ENCODE measurements around the gene CEP78.
A peak's percentile ranks its signal among the peaks of the same experiment; 100 is the strongest.

Gene CEP78

GRCh38 chr9:78286946-78287388 lies 51.1 kb downstream of the CEP78 start:
- no peaks in the 10 kb centered on the region for H3K4me1 ChIP-seq (ENCODE audit: insufficient read depth, low read length)
- H3K4me3 ChIP-seq (ENCODE audit: low read depth in 1 of 2, low read length in 2 of 2): no peak overlapping the region
- no peak overlapping the region for H3K9ac ChIP-seq (ENCODE audit: low read length)
- no peaks in the 10 kb centered on the region for H3K36me3 ChIP-seq (ENCODE audit: insufficient read depth, low read length)
- no peak overlapping the region for H3K27ac ChIP-seq (ENCODE audit: low read depth, low read length)
- no peaks in the 10 kb centered on the region for H3K27me3 ChIP-seq (ENCODE audit: control insufficient read depth in 1 of 2, insufficient read depth in 2 of 2, low read length in 2 of 2)
- H3K9me3 ChIP-seq (ENCODE audit: low read length): no peaks in the 10 kb centered on the region

GRCh38 chr9:78288214-78288892 lies 52.5 kb downstream of the CEP78 start:
- Histone ChIP-seq H3K27me3 (ENCODE audit: control insufficient read depth in 1 of 2, insufficient read depth in 2 of 2, low read length in 2 of 2) (no peaks in the 10 kb centered on the region), H3K4me1 (ENCODE audit: insufficient read depth, low read length) (no peaks in the 10 kb centered on the region), H3K9ac (ENCODE audit: low read length) (no peak overlapping the region), H3K9me3 (ENCODE audit: low read length) (no peaks in the 10 kb centered on the region), H3K4me3 (ENCODE audit: low read depth in 1 of 2, low read length in 2 of 2) (no peak overlapping the region), H3K36me3 (ENCODE audit: insufficient read depth, low read length) (no peaks in the 10 kb centered on the region), H3K27ac (ENCODE audit: low read depth, low read length) (no peak overlapping the region)

GRCh38 chr9:78289474-78289873 lies 53.6 kb downstream of the CEP78 start:
- no peaks in the 10 kb centered on the region for H3K4me1 ChIP-seq (ENCODE audit: insufficient read depth, low read length)
- H3K27ac ChIP-seq (ENCODE audit: low read depth, low read length): no peak overlapping the region
- no peak overlapping the region for H3K9ac ChIP-seq (ENCODE audit: low read length)
- no peak overlapping the region for H3K4me3 ChIP-seq (ENCODE audit: low read depth in 1 of 2, low read length in 2 of 2)
- no peaks in the 10 kb centered on the region for H3K9me3 ChIP-seq (ENCODE audit: low read length)
- H3K27me3 ChIP-seq (ENCODE audit: control insufficient read depth in 1 of 2, insufficient read depth in 2 of 2, low read length in 2 of 2): no peaks in the 10 kb centered on the region
- H3K36me3 ChIP-seq (ENCODE audit: insufficient read depth, low read length): no peaks in the 10 kb centered on the region

- no peak overlapping the region for H3K27ac ChIP-seq (ENCODE audit: low read depth, low read length)
- no peaks in the 10 kb centered on the region for H3K27me3 ChIP-seq (ENCODE audit: control insufficient read depth in 1 of 2, insufficient read depth in 2 of 2, low read length in 2 of 2)
- H3K9me3 ChIP-seq (ENCODE audit: low read length): no peaks in the 10 kb centered on the region
- no peak overlapping the region for H3K4me3 ChIP-seq (ENCODE audit: low read depth in 1 of 2, low read length in 2 of 2)
- no peaks in the 10 kb centered on the region for H3K36me3 ChIP-seq (ENCODE audit: insufficient read depth, low read length)
- H3K9ac ChIP-seq (ENCODE audit: low read length): no peak overlapping the region
- H3K4me1 ChIP-seq (ENCODE audit: insufficient read depth, low read length): peaks cover 6% of the 10 kb centered on the region
These were observed 55.5 kb downstream of the CEP78 start for GRCh38 chr9:78291240-78291925.

- Histone ChIP-seq H3K4me1 (ENCODE audit: insufficient read depth, low read length) (peaks cover 6% of the 10 kb centered on the region), H3K36me3 (ENCODE audit: insufficient read depth, low read length) (no peaks in the 10 kb centered on the region), H3K27me3 (ENCODE audit: control insufficient read depth in 1 of 2, insufficient read depth in 2 of 2, low read length in 2 of 2) (no peaks in the 10 kb centered on the region), H3K9ac (ENCODE audit: low read length) (no peak overlapping the region), H3K27ac (ENCODE audit: low read depth, low read length) (no peak overlapping the region), H3K9me3 (ENCODE audit: low read length) (no peaks in the 10 kb centered on the region), H3K4me3 (ENCODE audit: low read depth in 1 of 2, low read length in 2 of 2) (no peak overlapping the region)
These were observed 56.2 kb downstream of the CEP78 start for GRCh38 chr9:78292026-78292425.

- H3K4me1 ChIP-seq (ENCODE audit: insufficient read depth, low read length): peaks cover 10% of the 10 kb centered on the region
- H3K9me3 ChIP-seq (ENCODE audit: low read length): no peaks in the 10 kb centered on the region
- no peak overlapping the region for H3K9ac ChIP-seq (ENCODE audit: low read length)
- no peak overlapping the region for H3K27ac ChIP-seq (ENCODE audit: low read depth, low read length)
- H3K4me3 ChIP-seq (ENCODE audit: low read depth in 1 of 2, low read length in 2 of 2): no peak overlapping the region
- no peaks in the 10 kb centered on the region for H3K27me3 ChIP-seq (ENCODE audit: control insufficient read depth in 1 of 2, insufficient read depth in 2 of 2, low read length in 2 of 2)
- no peaks in the 10 kb centered on the region for H3K36me3 ChIP-seq (ENCODE audit: insufficient read depth, low read length)
These were observed 57.0 kb downstream of the CEP78 start for GRCh38 chr9:78292716-78293497.

- Histone ChIP-seq H3K36me3 (ENCODE audit: insufficient read depth, low read length) (no peaks in the 10 kb centered on the region), H3K4me1 (ENCODE audit: insufficient read depth, low read length) (peaks cover 14% of the 10 kb centered on the region), H3K27me3 (ENCODE audit: control insufficient read depth in 1 of 2, insufficient read depth in 2 of 2, low read length in 2 of 2) (no peaks in the 10 kb centered on the region), H3K9ac (ENCODE audit: low read length) (no peak overlapping the region), H3K9me3 (ENCODE audit: low read length) (no peaks in the 10 kb centered on the region), H3K4me3 (ENCODE audit: low read depth in 1 of 2, low read length in 2 of 2) (no peak overlapping the region), H3K27ac (ENCODE audit: low read depth, low read length) (no peak overlapping the region)
These were observed 58.7 kb downstream of the CEP78 start for GRCh38 chr9:78294290-78295176.

- no peak overlapping the region for H3K9ac ChIP-seq (ENCODE audit: low read length)
- H3K9me3 ChIP-seq (ENCODE audit: low read length): no peaks in the 10 kb centered on the region
- H3K4me3 ChIP-seq (ENCODE audit: low read depth in 1 of 2, low read length in 2 of 2): no peak overlapping the region
- peaks cover 14% of the 10 kb centered on the region for H3K4me1 ChIP-seq (ENCODE audit: insufficient read depth, low read length)
- H3K27me3 ChIP-seq (ENCODE audit: control insufficient read depth in 1 of 2, insufficient read depth in 2 of 2, low read length in 2 of 2): no peaks in the 10 kb centered on the region
- no peak overlapping the region for H3K27ac ChIP-seq (ENCODE audit: low read depth, low read length)
- H3K36me3 ChIP-seq (ENCODE audit: insufficient read depth, low read length): no peaks in the 10 kb centered on the region
These were observed 59.3 kb downstream of the CEP78 start for GRCh38 chr9:78295177-78295575.

- peak overlapping the region in 1 of 2 donors; percentile 81 for H3K4me3 ChIP-seq (ENCODE audit: low read depth in 1 of 2, low read length in 2 of 2)
- no peaks in the 10 kb centered on the region for H3K36me3 ChIP-seq (ENCODE audit: insufficient read depth, low read length)
- peaks cover 14% of the 10 kb centered on the region for H3K4me1 ChIP-seq (ENCODE audit: insufficient read depth, low read length)
These were observed 59.9 kb downstream of the CEP78 start for GRCh38 chr9:78295731-78296130.

GRCh38 chr9:78296201-78296892 lies 60.5 kb downstream of the CEP78 start:
- no peaks in the 10 kb centered on the region for H3K36me3 ChIP-seq (ENCODE audit: insufficient read depth, low read length)
- H3K27ac ChIP-seq (ENCODE audit: low read depth, low read length): peak overlapping the region; percentile 21
- no peaks in the 10 kb centered on the region for H3K9me3 ChIP-seq (ENCODE audit: low read length)
- peak overlapping the region; percentile 9 for H3K9ac ChIP-seq (ENCODE audit: low read length)
- H3K4me3 ChIP-seq (ENCODE audit: low read depth in 1 of 2, low read length in 2 of 2): peak overlapping the region; percentile 36 to 81
- H3K4me1 ChIP-seq (ENCODE audit: insufficient read depth, low read length): peaks cover 14% of the 10 kb centered on the region
- no peaks in the 10 kb centered on the region for H3K27me3 ChIP-seq (ENCODE audit: control insufficient read depth in 1 of 2, insufficient read depth in 2 of 2, low read length in 2 of 2)

More at GRCh38 chr9:78295731-78296130, 59.9 kb downstream of the CEP78 start:
- H3K9ac ChIP-seq (ENCODE audit: low read length): peak overlapping the region; percentile 9
- H3K9me3 ChIP-seq (ENCODE audit: low read length): no peaks in the 10 kb centered on the region
- no peaks in the 10 kb centered on the region for H3K27me3 ChIP-seq (ENCODE audit: control insufficient read depth in 1 of 2, insufficient read depth in 2 of 2, low read length in 2 of 2)
- peak overlapping the region; percentile 21 for H3K27ac ChIP-seq (ENCODE audit: low read depth, low read length)

All from muscle layer of colon (tissue), 2 donors.